B cell (primary cell): ENCODE data around the gene RPL39L.

Experiments
- CTCF ChIP-seq: fragments of 200-600 bp; IDR thresholded peaks from one replicate; pipeline ENCODE4 v1.8.0; 2022; ENCODE audit warnings: antibody characterized with exemption, mild to moderate bottlenecking
- EZH2 ChIP-seq: IDR thresholded peaks from 2 replicates; pipeline ENCODE4 v1.6.1; 2012; ENCODE audit warnings: borderline replicate concordance, low read depth, mild to moderate bottlenecking, moderate library complexity, low read length; ENCODE audit not compliant: insufficient read depth, poor library complexity, severe bottlenecking

- peak; percentile 88 for TF ChIP-seq CTCF
- TF ChIP-seq EZH2 = no peak
Observed at GRCh38 chr3:187112934-187113793, 26.1 kb downstream of the RPL39L start.
